ENCODE results near the gene ELN. TPM values are rescaled to one million over a fixed set of nuclear protein-coding genes. Genes with fewer than 3 reads are reported as not detected.

The ELN gene
- total RNA-seq, 2 donors from 2014 or later: 1,484 to 3,836 TPM

DNA sequence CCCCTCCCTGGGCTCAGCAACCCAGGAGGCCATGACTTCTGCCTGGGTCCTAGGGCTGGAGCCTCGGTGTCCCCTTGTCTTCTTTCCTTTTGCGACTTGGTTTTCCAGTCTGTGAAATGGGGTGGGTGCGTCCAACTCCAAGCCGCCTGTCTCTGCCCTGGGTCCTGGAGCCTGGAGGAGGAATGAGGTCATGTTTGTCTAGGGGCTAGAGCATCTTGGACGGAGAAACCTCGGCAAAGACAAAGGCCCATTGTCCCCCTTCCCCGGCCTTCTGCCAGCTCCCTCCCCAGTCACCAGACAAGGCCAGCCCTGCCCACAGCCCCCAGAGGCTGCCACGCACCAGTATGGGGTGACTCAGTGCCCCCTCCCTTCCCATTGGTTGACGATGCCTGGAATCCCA, 39.8 kb upstream of the ELN start:
- DNase-seq (ENCODE audit: low spot score): no peak
- TF ChIP-seq, protein P1, sequence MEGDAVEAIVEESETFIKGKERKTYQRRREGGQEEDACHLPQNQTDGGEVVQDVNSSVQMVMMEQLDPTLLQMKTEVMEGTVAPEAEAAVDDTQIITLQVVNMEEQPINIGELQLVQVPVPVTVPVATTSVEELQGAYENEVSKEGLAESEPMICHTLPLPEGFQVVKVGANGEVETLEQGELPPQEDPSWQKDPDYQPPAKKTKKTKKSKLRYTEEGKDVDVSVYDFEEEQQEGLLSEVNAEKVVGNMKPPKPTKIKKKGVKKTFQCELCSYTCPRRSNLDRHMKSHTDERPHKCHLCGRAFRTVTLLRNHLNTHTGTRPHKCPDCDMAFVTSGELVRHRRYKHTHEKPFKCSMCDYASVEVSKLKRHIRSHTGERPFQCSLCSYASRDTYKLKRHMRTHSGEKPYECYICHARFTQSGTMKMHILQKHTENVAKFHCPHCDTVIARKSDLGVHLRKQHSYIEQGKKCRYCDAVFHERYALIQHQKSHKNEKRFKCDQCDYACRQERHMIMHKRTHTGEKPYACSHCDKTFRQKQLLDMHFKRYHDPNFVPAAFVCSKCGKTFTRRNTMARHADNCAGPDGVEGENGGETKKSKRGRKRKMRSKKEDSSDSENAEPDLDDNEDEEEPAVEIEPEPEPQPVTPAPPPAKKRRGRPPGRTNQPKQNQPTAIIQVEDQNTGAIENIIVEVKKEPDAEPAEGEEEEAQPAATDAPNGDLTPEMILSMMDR (IDR thresholded peaks at IDR 0.05): no peak
- H3K27ac ChIP-seq: peak overlapping the region; percentile 93 to 96
- no peak for ATAC-seq (ENCODE audit: insufficient number of reproducible peaks, low FRiP score, low read depth)
- H3K27me3 ChIP-seq (replicated peaks; ENCODE audit: insufficient read depth): no peaks in the 10 kb centered on the region
- no peaks in the 10 kb centered on the region for H3K9me3 ChIP-seq
- no peaks in the 10 kb centered on the region for H3K36me3 ChIP-seq
- no peak overlapping the region for H3K4me3 ChIP-seq
- peaks cover 22 to 76% of the 10 kb centered on the region in 2 donors for H3K4me1 ChIP-seq (ENCODE audit: control insufficient read depth in 1 of 2, low read depth in 2 of 2)

DNA sequence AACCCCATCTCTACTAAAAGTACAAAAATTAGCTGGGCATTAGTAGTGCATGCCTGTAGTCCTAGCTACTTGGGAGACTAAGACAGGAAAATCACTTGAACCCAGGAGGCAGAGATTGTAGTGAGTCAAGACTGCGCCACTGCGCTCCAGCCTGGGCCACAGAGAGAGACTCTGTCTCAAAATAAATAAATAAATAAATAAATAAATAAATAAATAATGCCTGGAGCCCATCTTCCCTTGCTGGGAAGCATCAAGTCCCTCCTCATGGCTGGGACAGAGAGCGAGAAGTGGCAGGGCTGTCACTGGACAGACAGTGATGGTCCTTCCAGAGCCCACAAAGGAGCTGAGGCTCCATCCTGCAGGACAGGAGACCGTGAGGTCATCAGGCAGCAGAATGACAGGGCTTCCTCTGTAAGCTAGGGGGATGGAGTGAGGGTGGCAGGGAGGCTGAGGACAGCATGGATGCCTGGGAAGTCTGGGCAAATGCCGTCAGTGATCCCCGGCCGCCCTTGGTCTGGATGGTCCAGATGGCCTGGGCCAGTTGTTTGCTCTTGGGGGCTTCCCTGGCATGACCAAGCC, 36.4 kb upstream of the ELN start:
- peak overlapping the region; percentile 93 to 96 for H3K27ac ChIP-seq
- no peak overlapping the region for H3K4me3 ChIP-seq
- ATAC-seq (ENCODE audit: insufficient number of reproducible peaks, low FRiP score, low read depth) (peak; percentile 31), DNase-seq (ENCODE audit: low spot score) (no peak)
- no peaks in the 10 kb centered on the region for H3K36me3 ChIP-seq
- TF ChIP-seq, protein P1 (IDR thresholded peaks at IDR 0.05): no peak
- no peaks in the 10 kb centered on the region for H3K27me3 ChIP-seq (replicated peaks; ENCODE audit: insufficient read depth)
- peaks cover 25 to 94% of the 10 kb centered on the region in 2 donors for H3K4me1 ChIP-seq (ENCODE audit: control insufficient read depth in 1 of 2, low read depth in 2 of 2)
- H3K9me3 ChIP-seq: no peaks in the 10 kb centered on the region

DNA sequence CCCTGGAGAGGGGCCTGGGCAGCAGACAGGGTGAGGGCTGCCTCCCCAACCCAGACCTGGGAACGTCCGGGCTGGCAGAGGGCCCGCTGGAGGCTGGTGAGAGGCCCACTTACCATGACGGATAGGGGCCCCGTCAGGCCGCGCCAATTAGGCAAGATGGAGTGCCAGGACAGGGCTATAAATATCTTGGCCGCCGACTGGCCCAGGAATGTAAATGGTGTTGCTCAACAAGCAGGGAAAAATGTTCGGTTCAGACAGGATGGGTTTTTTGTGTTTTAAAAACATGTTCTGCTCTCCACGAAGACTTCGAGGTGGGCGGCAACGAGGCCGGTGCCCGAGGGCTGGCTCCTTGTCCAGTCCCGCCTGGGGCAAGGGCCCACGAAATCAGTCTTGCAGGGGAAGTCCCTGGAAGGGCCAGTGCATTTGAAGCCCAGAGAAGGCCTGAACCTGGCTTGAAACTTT, 35.8 kb upstream of the ELN start:
- peak; percentile 68 for DNase-seq (ENCODE audit: low spot score)
- peak; percentile 82 for ATAC-seq (ENCODE audit: insufficient number of reproducible peaks, low FRiP score, low read depth)
- TF ChIP-seq, protein P1 (IDR thresholded peaks at IDR 0.05): no peak
- H3K4me1 ChIP-seq (ENCODE audit: control insufficient read depth in 1 of 2, low read depth in 2 of 2): peaks cover 29 to 94% of the 10 kb centered on the region in 2 donors
- no peaks in the 10 kb centered on the region for H3K27me3 ChIP-seq (replicated peaks; ENCODE audit: insufficient read depth)
- peak overlapping the region; percentile 93 to 96 for H3K27ac ChIP-seq
- H3K9me3 ChIP-seq: no peaks in the 10 kb centered on the region
- H3K36me3 ChIP-seq: no peaks in the 10 kb centered on the region
- no peak overlapping the region for H3K4me3 ChIP-seq

DNA sequence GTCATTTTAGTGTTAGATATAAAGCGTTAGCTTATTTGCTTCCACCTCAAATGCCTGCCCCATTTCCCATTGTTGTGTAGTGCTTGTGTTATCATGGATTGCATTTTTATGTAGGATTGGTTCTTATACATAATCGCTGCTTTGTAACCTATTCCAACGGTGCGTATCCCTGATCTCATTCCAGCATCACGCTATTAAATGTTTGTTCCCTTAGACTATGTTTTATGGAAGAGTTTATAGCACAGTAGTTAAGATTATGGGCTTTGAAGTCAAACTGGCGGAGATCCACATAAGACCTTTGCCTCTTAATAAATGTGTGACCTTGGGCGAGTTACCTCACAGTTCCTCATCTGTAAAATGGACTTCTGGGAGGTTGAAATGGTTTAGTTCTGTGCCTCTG, 34.0 kb upstream of the ELN start:
- Histone ChIP-seq H3K27me3 (replicated peaks; ENCODE audit: insufficient read depth) (no peaks in the 10 kb centered on the region), H3K4me1 (ENCODE audit: control insufficient read depth in 1 of 2, low read depth in 2 of 2) (peaks cover 29 to 93% of the 10 kb centered on the region in 2 donors), H3K27ac (peak overlapping the region; percentile 93 to 96), H3K36me3 (no peaks in the 10 kb centered on the region), H3K9me3 (no peaks in the 10 kb centered on the region), H3K4me3 (no peak overlapping the region)
- DNase-seq (ENCODE audit: low spot score) (no peak), ATAC-seq (ENCODE audit: insufficient number of reproducible peaks, low FRiP score, low read depth) (no peak)
- TF ChIP-seq, protein P1 (IDR thresholded peaks at IDR 0.05): no peak

DNA sequence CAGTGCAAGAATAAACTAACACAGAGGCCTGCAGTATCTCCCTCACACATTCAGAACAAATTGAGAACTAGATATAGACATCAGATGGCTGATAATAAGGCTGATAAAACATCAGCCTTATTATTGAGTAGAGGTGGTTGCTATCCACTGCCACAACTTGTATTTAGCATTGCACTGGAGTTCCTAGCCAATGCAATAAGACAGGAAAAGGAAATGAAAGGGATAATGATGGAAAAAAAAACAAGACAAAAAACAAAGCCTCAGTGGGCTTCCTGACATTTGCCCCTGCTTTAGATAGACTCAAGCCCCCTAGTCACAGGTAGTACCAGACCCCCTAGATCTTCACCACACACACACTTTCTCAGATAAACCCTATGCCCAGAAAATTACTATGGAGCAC, 33.2 kb upstream of the ELN start:
- ATAC-seq (ENCODE audit: insufficient number of reproducible peaks, low FRiP score, low read depth): no peak
- Histone ChIP-seq H3K4me3 (no peak overlapping the region), H3K36me3 (no peaks in the 10 kb centered on the region), H3K9me3 (no peaks in the 10 kb centered on the region), H3K4me1 (ENCODE audit: control insufficient read depth in 1 of 2, low read depth in 2 of 2) (peaks cover 33 to 93% of the 10 kb centered on the region in 2 donors), H3K27me3 (replicated peaks; ENCODE audit: insufficient read depth) (no peaks in the 10 kb centered on the region), H3K27ac (peak overlapping the region; percentile 93 to 96)
- no peak for DNase-seq (ENCODE audit: low spot score)
- TF ChIP-seq, protein P1 (IDR thresholded peaks at IDR 0.05): no peak

Data from thoracic aorta (tissue), 2 donors.